ENCODE data around the gene NKD2.

The NKD2 gene

DNA sequence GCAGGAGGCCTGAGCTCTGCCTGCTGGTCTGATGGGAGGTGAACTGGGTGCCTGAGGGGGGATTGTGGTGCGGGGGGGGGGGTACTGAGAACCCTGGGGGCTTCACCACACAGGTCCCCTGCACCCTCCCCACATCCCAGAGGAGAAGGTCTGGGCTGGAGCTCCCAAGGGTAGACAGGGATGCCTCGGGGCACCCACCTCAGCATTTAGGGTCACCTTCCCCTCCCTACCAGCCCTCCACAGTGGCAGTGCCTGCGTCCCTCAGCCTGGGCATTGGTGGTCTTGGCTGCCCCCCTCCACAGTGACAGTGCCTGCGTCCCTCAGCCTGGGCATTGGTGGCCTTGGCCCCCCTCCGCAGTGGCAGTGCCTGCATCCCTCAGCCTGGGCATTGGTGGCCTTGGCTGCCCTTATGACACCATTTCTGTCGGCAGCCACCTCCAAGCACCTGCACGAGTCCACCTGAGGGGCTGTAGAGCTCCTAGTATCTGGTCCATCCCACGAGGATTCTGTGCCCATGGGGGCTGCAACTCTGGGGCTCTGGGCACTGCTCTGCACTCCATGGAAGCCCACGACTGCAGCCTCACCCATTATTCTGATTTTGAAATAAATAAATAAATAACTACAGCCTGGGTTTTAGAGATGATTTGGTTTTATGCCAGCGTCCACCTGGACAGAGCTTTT is 21.5 kb downstream of the NKD2 start:
- no peak for DNase-seq (ENCODE audit: low spot score)

DNA sequence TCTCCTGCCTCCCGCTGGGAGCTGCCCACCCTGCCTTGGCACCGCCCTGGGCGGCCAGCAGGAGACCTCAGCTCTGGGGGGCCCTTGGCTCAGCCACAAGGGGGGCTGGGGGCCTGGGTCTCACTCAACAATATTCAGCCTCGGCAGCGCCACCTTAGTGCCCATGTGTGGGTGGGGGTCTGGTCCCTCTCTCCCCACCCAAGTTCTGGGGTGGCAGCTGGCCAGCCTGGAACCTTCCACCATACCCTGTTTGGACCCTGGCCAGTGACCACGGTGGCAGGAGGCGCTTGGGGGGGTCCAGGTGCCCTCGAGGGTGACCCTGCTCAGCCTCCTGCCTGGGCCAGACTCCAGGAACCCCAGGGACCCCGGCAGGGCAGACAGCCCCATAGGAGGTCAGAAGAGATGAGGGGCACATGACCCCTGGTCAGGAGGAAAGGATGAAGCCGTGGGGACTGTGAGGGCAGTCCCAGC is 22.2 kb downstream of the NKD2 start:
- no peak for DNase-seq (ENCODE audit: low spot score)

DNA sequence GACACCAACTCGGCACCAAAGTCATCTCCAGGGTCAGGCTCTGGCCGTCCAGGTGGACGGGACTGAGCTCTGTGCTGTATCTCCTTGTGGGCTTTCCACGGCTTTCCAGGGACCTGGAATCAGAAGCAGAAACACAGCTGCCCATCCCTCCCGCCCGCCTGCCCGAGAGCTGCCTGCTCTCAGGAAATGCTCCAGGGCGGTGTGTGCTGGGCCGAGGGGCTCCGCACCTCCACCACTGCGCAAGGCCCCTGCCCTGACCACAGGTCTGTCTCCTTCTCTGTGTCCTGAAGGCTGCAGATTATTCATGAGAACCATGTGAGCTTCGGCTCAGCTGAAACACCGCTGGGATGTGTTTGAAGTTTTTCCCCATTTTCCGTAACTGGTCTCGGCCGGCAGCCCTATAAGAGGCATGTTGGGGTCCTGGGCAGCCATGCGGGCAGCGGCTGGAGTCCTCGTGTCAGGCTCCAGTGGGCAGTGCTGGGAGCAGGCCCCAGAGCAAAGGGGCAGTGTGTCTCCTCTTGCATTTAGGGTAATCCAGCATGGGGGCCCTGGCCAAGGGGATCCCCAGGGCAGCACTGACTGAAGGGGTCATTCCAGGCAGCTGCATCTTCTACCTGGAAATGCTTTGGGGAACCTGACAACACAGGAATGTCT is 22.8 kb downstream of the NKD2 start:
- no peak for DNase-seq (ENCODE audit: low spot score)

DNA sequence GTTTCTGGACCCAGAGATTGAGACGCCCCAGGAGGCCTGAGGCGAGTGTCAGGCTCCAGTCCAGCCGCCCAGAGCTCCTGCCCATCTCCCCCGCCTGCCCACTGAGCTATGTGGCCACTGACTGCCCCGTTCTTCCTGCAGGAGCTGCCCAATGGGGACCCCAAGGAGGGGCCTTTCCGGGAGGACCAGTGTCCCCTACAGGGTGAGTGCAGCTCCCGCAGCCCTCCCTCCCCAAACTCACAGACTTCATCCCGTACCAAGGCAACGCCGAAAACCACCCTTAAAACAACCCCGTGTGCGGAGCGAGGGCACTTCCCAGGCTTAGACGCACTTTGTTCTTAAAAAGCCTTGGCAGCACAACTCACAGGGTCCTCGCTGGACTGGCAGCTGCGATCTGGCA is 23.4 kb downstream of the NKD2 start:
- DNase-seq (ENCODE audit: low spot score): no peak

DNA sequence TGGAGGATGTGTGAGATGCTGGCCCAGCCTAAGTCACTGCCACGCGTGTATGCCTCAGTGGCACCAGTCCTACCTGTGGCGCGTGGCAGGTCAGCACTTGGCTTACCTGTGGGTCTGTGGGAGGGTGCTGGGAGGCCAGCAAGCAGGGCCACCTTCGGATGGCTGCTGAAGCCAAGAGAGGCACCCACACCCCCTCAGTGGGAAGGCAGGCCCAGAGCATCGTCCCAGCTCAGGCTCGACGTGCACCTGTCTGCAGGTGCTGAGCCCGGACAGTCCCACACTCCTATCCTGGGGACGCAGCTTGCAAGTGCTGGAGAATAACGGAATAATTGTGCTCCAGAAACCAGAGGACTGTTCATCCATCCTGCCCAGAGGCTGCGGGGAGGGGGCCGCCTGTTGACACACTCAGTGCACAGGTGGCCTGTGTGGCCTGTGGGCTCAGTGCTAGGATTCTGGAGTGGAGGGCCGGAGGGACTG is 24.0 kb downstream of the NKD2 start:
- no peak for DNase-seq (ENCODE audit: low spot score)

DNA sequence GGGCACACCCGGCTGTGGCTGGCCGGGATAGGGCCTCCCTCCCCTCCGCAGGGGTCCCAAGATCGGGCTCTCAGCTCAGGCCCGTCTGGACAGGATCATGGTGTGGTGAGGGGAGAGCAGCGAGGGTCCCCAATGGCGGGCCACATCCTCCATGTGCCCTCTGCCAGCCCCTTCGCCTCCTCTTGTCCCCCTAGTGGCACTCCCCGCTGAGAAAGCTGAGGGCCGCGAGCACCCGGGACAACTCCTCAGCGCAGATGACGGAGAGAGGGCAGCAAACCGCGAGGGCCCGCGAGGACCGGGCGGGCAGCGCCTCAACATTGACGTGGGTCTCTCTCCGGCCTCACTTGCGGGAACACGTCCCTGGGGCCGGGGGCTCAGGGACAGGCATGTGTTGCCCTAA is 24.6 kb downstream of the NKD2 start:
- DNase-seq (ENCODE audit: low spot score): no peak

DNA sequence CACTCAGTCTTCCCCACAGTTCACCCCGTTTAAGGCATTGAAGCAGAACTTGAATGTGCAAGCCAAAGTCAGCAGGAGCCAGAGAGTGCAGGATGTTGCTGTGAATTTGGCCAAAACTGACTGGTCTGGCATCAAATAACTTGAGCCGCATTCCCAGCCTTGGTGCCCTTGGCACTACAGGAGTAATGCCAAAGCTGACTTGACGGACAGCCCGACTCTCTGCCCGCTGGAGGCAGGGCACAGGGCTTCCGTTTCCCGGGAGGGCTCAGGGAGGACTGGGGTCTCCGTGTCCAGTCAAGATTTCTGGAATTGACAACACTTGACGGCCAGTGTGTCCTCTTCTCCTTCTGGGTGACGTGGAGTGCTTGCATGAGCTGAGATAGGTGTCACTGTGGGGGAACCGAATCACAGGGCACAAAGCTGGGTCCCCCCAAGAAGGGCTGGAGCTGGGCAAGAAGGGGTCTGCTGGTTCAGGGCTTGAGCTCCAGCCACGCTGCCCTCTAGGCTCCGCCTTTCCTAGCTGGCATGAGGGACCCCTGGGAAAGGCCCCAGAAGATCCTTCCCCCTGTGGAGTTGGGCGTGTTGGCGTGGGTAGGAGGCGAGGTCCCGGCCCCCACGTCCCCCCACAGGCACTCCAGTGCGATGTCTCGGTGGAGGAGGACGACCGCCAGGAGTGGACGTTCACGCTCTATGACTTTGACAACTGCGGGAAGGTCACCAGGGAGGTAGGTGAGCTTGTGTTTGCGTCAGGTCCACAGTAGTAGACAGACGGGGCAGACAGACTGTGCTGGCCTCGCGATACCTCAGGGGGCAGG is 25.2 kb downstream of the NKD2 start:
- no peak for DNase-seq (ENCODE audit: low spot score)

DNA sequence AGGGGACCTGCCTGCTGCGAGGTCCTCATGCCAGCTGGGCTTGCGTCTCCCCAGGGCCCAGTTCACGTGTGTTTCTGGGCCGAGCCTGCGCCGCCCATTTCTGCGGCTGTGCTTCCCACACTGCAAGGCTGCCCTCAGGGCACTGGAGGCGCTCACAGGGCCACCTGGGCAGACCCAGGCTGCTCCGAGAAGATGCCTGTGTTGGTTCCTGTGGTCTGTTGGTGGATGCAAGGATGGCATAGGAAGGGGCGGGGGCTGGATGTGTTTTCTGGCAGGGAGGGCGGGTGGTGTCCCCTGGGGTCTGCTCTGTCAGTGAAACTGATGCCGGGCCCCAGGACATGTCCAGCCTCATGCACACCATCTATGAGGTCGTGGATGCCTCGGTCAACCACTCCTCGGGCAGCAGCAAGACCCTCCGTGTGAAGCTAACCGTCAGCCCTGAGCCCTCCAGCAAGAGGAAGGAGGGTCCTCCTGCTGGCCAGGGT is 25.9 kb downstream of the NKD2 start:
- DNase-seq (ENCODE audit: low spot score): no peak

DNA sequence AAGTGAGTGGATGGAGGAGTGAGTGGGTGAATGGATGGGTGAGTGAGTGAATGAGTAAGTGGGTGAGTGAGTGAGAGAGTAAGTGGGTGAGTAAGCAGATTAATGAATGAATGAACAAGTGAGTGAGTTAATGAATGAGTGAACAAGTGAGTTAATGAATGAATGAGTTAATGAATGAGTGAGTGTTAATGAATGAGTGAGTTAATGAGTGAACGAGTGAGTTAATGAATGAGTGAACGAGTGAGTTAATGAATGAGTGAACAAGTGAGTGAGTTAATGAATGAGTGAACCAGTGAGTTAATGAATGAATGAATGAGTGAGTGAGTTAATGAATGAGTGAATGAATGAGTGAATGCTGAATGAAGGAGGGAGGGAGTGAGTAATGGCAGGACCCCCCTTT is 26.4 kb downstream of the NKD2 start:
- DNase-seq (ENCODE audit: low spot score): no peak

DNA sequence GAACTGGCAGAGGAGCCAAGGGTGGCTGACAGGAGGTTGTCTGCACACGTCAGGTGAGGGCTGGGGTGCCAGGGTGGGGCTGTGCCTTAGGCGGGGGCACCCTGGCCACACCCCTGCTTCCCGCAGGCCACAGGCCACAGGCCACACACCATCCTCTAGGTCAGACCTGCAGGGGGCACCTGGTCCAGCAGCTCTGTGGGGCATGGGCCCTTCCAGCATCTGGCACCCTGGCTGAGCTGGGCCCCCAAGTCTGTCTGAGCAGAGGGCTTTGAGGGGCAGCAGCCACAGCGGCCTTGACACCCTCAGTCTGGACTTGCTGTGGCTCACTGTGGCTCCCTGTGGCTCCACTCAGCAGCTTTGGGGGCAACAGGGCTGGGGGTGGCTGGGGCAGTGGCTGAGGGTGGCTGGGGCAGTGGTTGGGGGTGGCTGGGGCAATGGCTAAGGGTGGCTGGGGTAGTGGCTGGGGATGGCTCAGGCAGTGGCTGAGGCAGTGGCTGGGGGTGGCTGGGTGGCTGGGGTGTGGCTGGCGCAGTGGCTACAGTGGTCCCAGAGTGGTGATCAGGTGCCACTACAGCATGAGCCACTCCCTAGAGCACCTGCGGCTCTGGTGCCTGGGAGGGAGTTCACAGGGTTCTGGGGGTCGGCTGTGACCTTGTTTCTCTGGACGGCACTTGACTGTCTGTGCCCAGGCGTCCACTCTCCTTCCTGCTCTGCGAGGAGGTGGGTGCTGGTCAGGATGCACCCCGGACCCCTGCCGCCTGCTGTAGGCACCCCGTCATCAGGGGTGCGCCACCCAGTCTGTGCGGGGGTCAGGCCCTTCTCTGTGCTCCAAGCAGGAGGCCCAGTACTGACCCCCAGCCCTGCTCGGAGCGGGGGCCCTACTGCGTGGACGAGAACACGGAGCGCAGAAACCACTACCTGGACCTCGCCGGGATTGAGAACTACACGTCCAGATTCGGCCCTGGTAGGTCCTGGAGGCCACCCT is 27.1 kb downstream of the NKD2 start:
- no peak for DNase-seq (ENCODE audit: low spot score)

DNA sequence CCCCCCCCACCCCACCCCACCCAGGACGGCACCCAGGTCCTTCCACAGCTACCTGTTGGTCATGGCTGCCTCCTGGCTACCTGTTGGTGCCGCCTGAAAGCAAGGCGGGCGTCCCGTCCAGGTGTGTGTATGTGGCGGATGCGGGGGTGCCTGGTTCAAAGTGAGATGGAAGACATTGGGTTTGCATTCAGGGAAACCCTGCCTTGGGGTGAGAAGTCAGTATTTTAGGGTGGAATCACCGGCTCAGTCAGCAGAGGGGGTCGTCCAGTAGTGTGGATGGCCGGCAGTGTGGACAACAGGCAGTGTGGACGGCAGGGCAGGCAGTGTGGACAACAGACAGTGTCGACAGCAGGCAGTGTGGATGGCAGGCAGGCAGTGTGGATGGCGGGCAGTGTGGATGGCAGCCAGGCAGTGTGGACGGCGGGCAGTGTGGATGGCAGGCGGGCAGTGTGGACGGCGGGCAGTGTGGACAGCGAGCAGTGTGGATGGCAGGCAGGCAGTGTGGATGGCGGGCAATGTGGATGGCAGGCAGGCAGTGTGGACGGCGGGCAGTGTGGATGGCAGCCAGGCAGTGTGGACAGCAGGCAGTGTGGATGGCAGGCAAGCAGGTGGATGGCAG is 28.0 kb downstream of the NKD2 start:
- DNase-seq (ENCODE audit: low spot score): no peak

DNA sequence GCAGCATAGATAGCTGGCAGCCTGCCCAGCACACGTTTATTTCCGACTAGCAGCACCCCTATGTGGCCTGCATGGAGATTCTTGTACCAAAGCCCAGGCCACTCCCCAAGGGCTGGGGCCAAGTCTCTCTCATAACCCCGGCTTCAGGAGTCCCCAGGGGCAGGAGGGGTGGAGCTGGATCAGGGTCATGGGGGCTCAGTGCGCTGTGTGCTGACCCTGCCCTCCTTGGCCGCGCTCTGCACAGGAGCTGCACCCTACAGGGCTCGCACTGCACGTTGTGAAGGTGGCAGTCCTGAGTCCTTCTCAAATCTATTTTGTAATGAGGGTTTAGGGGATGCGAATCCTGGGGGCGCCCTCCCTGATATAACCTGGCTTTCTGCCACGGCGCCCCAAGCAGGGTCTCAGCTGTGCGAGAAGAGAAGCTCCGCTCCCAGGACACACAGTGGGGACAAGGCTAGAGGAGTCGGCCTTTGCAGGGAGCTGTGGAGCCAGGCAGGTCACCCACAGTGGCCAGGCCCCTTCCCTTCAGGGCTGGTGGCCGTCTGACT is 28.6 kb downstream of the NKD2 start:
- DNase-seq (ENCODE audit: low spot score): no peak

DNA sequence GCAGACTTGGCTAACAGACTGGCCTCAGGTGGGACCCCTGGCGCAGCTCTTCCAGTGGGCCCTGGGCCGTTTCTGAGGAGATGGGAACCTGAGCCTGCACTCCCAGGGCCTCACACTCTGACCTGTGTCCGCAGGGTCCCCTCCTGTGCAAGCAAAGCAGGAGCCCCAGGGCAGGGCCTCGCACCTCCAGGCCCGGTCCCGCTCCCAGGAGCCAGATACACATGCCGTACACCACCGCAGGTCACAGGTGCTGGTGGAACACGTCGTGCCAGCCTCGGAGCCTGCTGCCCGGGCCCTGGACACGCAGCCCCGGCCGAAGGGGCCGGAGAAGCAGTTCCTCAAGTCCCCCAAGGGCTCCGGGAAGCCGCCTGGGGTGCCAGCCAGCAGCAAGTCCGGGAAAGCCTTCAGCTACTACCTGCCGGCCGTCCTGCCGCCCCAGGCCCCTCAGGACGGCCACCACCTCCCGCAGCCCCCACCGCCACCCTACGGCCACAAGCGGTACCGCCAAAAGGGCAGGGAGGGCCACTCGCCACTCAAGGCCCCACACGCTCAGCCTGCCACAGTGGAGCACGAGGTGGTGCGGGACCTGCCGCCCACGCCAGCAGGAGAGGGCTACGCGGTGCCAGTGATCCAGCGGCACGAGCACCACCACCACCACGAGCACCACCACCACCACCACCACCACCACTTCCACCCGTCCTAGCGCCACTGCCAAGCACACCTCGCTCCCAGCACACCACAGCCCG is 29.2 kb downstream of the NKD2 start:
- no peak for DNase-seq (ENCODE audit: low spot score)

DNA sequence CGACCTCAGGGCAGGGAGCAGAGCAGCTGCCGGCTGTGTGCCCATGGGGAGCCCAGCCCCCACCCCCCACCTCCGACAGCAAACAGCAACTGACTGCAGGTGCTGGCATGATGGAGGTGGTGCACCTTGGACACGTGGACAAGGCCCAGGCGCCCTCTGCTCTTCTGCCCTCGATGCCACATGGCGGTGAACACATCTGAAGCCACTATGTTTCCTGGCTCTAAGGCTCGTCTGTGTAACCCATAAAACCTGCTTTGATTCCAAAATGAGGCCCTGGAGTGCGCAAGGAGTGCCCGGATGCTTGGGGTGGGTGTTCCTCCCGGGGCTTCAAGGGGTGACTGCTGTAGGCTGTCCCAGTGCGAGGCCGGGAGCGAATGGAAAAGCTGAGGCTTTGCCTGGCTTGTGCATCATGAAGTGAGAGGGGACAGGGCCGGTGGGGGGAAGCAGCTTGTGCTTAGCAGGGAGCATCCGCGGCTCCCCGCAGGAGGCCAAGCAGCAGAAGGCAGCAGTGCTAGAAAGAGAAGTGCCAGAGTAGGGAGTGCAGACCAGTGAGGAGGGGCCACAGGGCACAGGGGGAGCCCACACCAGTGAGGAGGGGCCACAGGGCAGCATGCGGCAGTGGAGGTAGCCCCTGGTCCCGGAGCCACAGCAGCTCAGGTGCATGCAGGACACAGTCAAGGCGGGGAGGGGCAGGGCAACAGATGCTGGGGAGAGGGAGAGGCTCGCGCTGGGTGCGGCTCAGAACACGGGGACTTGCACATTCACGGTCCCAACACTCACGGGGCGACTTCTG is 30.0 kb downstream of the NKD2 start:
- DNase-seq (ENCODE audit: low spot score): no peak

DNA sequence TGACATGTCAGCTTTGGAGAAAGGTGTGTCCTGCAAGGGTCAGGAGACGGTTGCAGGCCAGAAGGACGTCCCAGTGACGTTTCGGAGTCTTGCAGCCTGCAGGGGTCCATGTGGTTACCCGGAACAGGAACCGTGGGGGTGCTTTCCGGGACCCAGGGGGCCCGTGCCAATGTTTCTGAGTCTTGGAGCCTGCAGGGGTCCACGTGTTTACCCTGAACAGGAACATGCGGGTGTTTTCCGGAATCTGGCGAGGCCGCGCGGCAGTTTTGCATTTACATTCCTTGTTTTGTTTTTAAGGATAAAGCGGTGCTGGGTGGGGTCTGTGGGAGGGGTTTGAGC is 30.6 kb downstream of the NKD2 start:
- DNase-seq (ENCODE audit: low spot score): no peak

DNA sequence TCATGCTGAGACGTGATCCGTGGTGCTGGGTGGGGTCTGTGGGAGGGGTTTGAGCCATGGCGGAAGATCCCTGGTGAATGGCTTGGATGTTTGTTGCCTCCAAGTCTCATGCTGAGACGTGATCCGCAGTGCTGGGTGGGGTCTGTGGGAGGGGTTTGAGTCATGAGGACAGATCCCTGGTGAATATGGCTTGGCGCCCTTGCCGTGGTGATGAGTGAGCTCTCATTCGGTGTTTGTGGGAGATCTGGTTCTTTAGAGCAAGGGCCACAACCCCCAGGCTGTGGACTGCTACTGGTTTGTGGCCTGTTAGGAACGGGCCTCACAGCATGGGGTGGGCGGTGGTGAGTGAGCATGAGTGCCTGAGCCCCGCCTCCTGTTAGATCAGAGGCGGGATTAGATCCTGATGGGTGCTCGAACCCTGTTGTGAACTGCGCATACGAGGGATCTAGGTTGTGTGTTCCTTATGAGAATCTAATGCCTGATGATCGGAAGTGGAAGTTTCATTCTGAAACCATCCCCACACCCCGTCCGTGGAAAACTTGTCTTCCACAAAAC is 31.2 kb downstream of the NKD2 start:
- DNase-seq (ENCODE audit: low spot score): no peak

DNA sequence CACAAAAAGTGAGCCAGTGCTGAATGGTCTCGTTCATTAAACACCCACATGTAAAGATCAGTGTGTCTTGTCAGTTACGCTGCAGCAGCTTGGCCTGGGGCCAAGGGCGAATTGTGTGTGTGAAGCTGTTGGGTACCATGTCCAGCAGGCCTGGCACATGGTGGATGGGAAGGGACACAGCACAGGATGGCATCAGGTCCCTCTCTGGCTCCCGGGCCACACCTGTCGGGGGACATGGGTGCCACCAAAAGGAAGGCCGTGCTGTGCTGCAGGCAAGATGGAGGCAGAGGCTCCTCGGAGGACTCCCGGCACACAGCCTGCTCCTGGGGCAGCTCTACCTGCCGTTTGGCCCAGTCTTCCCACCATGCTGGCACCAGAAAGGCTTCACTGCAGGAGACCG is 32.0 kb downstream of the NKD2 start:
- DNase-seq (ENCODE audit: low spot score): no peak

DNA sequence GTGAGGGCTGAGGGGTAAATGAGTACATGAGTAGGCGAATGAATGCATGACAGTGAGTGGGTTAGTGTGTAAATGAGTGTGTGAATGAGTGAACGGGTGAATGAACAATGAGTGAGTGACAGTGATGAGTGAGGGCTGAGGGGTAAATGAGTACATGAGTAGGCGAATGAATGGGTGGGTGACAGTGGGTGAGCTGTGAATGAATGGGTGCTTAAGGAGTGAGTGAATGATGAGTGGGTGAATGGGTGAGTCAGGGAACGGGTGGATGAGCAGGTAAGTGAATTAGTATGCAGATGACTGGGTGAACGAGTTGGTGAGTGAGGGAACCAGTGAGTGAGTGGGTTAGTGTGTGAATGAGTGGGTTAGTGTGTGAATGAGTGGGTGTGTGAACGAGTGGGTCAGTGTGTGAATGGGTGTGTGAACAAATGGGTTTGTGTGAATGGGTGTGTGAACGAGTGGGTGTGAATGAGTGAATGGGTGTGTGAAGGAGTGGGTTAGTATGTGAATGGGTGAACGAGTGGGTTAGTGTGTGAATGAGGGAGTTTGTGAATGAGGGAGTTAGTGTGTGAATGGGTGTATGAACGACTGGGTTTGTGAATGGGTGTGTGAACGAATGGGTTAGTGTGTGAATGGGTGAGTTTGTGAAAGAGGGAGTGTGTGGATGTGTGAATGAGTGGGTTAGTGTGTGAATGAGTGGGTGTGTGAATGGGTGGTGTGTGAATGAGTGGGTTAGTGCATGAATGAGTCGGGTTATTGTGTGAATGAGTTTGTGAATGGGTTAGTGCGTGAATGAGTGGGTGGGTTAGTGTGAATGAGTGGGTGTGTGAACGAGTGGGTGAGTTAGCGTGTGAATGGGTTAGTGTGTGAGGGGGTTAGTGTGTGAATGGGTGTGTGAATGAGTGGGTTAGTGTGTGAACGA is 32.9 kb downstream of the NKD2 start:
- DNase-seq (ENCODE audit: low spot score): no peak
